Testis (tissue), 3 donors: ENCODE data around the gene SNTN. TPM values are rescaled to one million over a fixed set of nuclear protein-coding genes. Genes with fewer than 3 reads are reported as not detected.
"Not testable (repeated sequence)": the region's sequence is repeated elsewhere in the genome, so short reads cannot be mapped to it uniquely, and the experiment has no call there.

Source experiments
- DNase-seq: peaks from one replicate; pipeline ENCODE4 v3.0.0-alpha.2; 2019
- H3K27ac ChIP-seq, 2 donors: fragments of 200-600 bp; sonication (generic); one replicate each; pipeline ENCODE4 v1.5.1; 2019
- H3K27me3 ChIP-seq: fragments of 200-600 bp; sonication (generic); one replicate; pipeline ENCODE4 v1.5.1; 2019
- H3K36me3 ChIP-seq: fragments of 200-600 bp; sonication (generic); one replicate; pipeline ENCODE4 v1.5.1; 2017; ENCODE audit warnings: low read depth; ENCODE audit errors: missing control alignments
- H3K4me1 ChIP-seq: fragments of 200-600 bp; sonication (generic); one replicate; pipeline ENCODE4 v1.5.1; 2019
- H3K4me3 ChIP-seq, 2 donors: fragments of 200-600 bp; sonication (generic); one replicate each; pipeline ENCODE4 v1.5.1; 2017 to 2019
- H3K9me3 ChIP-seq: fragments of 200-600 bp; sonication (generic); one replicate; pipeline ENCODE4 v1.5.1; 2017
- POLR2A ChIP-seq: fragments of 450-650 bp; IDR thresholded peaks from one replicate; pipeline ENCODE4 v1.6.1; 2017; ENCODE audit warnings: antibody characterized with exemption, mild to moderate bottlenecking, moderate library complexity
- WGBS, 2 donors: methylation state at CpG; one replicate each; pipeline ENCODE4 v1.1.5; 2018; 5-methylcytosine and 5-hydroxymethylcytosine counted together
- intact Hi-C: fragments of 100-400 bp; cut with DNase I; formaldehyde crosslinking; loops from one replicate; pipeline ENCODE4 v1.15.1; 2023; ENCODE audit warnings: low total_unique reads
- polyA plus RNA-seq: library from polyadenylated mRNA; stranded (reverse); fragments of 350-450 nt; fragmentation: Illumina TruSeq; extraction: RNeasy Lipid Tissue Mini Kit (QIAGEN cat#74804); gene quantifications from one replicate; pipeline ENCODE4 v1.2.3, GENCODE V29; 2014; ENCODE audit warnings: low read depth, low replicate concordance; ENCODE audit not compliant: insufficient read depth
- total RNA-seq, 2 donors: library from RNA; depleted of rRNA; stranded (reverse); fragments of >200 nt; gene quantifications; one replicate each; pipeline ENCODE4 v1.2.3, GENCODE V29; 2016
- TF ChIP-seq, protein P1 (sequence below), 3 experiments: fragments of 450-650 bp in 2 of 3; fragments of 200-600 bp in 1 of 3; sonication (generic) in 1 of 3; IDR thresholded peaks; one replicate each; pipeline ENCODE4 v1.5.1; 2016 to 2019; ENCODE audit warnings: antibody characterized with exemption in 3 of 3, mild to moderate bottlenecking in 2 of 3, moderate library complexity in 1 of 3

SNTN gene
- total and polyA plus RNA-seq, 3 donors from 2014 or later = 2.3 TPM; not detected in 2

DNA sequence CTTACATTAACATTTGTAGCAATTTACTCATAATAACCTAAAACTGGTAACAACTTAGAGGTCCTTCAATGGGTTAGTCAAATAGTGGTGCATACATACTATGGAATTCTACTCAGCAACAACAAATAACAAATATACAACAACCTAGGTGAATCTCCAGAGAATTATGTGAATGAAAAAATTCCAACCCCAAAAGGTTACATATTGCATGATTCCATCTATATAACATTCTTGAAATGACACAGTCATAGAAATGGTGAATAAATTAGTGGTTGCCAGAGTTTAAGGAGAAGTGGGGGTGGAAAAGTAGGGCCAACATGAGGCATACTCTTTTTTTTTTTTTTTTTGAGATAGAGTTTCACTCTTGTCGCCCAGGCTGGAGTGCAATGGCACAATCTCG, 12.7 kb upstream of the SNTN start:
- TF ChIP-seq, protein P1, sequence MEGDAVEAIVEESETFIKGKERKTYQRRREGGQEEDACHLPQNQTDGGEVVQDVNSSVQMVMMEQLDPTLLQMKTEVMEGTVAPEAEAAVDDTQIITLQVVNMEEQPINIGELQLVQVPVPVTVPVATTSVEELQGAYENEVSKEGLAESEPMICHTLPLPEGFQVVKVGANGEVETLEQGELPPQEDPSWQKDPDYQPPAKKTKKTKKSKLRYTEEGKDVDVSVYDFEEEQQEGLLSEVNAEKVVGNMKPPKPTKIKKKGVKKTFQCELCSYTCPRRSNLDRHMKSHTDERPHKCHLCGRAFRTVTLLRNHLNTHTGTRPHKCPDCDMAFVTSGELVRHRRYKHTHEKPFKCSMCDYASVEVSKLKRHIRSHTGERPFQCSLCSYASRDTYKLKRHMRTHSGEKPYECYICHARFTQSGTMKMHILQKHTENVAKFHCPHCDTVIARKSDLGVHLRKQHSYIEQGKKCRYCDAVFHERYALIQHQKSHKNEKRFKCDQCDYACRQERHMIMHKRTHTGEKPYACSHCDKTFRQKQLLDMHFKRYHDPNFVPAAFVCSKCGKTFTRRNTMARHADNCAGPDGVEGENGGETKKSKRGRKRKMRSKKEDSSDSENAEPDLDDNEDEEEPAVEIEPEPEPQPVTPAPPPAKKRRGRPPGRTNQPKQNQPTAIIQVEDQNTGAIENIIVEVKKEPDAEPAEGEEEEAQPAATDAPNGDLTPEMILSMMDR (IDR thresholded peaks at IDR 0.05) = no peak
- no peak for TF ChIP-seq POLR2A
- Histone ChIP-seq H3K36me3 (no peaks in the 10 kb centered on the region), H3K27me3 (no peaks in the 10 kb centered on the region), H3K4me1 (no peaks in the 10 kb centered on the region), H3K27ac (no peak overlapping the region), H3K4me3 (no peak overlapping the region), H3K9me3 (no peaks in the 10 kb centered on the region)
- 86 to 91% methylated on average over 2 of the region's 2 CpGs for WGBS, 2 donors
- intact Hi-C loops = no loop called here
- no peak for DNase-seq

DNA sequence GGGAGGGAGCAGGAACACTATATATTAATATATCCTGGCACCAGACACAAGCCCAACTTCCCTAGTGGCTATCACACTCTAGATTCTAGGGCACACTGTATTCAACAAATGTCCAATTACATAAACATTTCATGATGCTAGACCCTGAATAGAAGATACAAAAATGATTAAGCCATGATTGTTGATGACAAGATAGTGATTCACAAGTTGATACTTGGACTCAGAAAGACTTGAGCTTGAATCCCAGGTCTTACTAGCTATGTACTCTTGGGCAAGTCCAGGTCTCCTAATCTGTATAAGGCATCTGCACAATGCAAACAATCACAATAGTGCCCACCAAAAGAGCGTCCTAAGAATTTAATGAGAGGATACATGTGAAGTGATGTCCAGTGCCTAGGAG, 10.0 kb upstream of the SNTN start:
- TF ChIP-seq POLR2A = no peak
- DNase-seq = no peak
- WGBS, 2 donors = 52 to 65% methylated on average over 1 of the region's 1 CpG
- no peaks in the 10 kb centered on the region for H3K27me3 ChIP-seq
- intact Hi-C loops = no loop called here
- H3K9me3 ChIP-seq = no peaks in the 10 kb centered on the region
- no peak overlapping the region for H3K4me3 ChIP-seq
- no peaks in the 10 kb centered on the region for H3K36me3 ChIP-seq
- H3K4me1 ChIP-seq = no peaks in the 10 kb centered on the region
- no peak overlapping the region for H3K27ac ChIP-seq

DNA sequence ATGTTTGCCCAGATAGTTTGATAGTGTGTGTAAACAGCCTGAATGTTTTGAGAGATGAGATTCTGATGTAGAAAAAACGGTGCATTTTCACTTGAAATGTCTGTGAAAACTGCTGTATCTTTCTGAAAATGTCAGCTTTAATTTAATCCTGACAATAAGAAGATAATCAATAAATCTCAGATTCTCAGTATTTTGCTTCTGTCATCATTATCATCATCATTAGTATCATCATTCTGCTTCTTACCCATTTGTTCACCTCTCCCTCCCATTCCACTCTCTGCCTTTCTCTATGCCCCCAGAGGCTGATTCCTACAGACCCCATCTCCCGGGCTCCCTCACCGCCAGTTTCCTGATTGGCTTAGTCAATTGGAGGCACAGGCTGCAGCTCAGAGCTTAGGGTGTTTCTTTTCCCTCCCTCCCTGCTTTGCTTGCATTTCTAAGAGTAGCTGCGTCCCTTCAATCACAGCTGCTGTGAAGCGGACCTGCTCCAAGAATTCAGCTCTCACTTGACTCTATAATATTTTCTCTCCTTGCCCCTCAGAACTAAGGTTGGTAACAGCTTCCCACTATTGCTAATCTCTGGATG, 8.2 kb upstream of the SNTN start:
- no peaks in the 10 kb centered on the region for H3K9me3 ChIP-seq
- DNase-seq = no peak
- H3K36me3 ChIP-seq = no peaks in the 10 kb centered on the region
- H3K4me3 ChIP-seq = no peak overlapping the region
- intact Hi-C loops = no loop called here
- no peaks in the 10 kb centered on the region for H3K27me3 ChIP-seq
- H3K27ac ChIP-seq = no peak overlapping the region
- H3K4me1 ChIP-seq = no peaks in the 10 kb centered on the region
- TF ChIP-seq POLR2A = no peak
- TF ChIP-seq, protein P1 (IDR thresholded peaks at IDR 0.05) = no peak
- WGBS, 2 donors = 46 to 56% methylated on average over 5 of the region's 5 CpGs

DNA sequence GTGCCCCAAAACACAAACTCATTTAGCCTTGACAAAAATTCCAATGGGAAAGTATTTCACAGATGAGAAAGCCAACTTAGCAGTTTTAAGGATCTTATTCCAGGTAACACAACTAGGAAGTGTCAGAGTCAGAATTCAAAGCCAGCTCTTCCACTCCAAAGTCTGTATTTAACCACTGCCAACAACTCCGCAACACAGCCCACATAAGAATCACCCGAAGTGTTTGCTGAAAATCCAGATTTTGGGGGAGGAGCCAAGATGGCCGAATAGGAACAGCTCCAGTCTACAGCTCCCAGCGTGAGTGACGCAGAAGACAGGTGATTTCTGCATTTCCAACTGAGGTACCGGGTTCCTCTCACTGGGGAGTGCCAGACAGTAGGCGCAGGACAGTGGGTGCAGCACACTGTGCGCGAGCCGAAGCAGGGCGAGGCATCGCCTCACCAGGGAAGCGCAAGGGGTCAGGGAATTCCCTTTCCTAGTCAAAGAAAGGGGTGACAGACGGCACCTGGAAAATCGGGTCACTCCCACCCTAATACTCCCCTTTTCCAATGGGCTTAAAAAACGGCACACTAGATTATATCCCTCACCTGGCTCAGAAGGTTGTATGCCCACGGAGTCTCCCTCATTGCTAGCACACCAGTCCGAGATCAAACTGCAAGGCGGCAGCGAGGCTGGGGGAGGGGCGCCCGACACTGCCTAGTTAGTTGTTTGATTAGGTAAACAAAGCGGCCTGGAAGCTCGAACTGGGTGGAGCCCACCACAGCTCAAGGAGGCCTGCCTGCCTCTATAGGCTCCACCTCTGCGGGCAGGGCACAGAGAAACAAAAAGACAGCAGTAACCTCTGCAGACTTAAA, 7.3 kb upstream of the SNTN start:
- 40 to 64% methylated on average over 24 to 25 of the region's 25 CpGs for WGBS, 2 donors
- H3K27ac ChIP-seq, H3K27me3 ChIP-seq, intact Hi-C loops, DNase-seq, H3K9me3 ChIP-seq, H3K4me1 ChIP-seq, H3K4me3 ChIP-seq, H3K36me3 ChIP-seq: not testable (repeated sequence)

DNA sequence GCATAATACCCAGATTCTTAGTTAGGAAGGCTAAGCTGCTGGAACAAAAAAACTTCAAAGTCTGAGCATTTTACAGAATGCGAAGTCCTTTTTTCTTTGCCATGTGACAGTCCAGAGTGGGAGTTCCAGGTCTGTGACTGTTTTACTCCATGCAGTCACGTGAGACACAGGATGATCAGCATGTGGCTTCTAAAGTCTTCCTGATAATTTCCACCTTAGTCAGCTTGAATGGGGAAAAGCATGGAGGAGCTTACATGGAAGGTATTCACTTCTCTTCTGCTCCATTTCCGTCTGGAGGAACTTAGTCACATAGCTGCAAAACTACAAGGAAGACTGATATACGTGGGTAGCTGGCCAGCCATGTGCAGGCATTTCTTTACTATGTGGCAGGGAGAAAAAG, 1.7 kb downstream of the SNTN start:
- WGBS, 2 donors = 69 to 92% methylated on average over 4 of the region's 4 CpGs
- TF ChIP-seq, protein P1 (IDR thresholded peaks at IDR 0.05) = no peak
- no peak for TF ChIP-seq POLR2A
- no peaks in the 10 kb centered on the region for H3K9me3 ChIP-seq
- intact Hi-C loops = no loop called here
- no peak overlapping the region for H3K27ac ChIP-seq
- H3K36me3 ChIP-seq = no peaks in the 10 kb centered on the region
- H3K27me3 ChIP-seq = no peaks in the 10 kb centered on the region
- no peak for DNase-seq
- H3K4me3 ChIP-seq = no peak overlapping the region
- H3K4me1 ChIP-seq = no peaks in the 10 kb centered on the region
